GM21515 (cell line): Measurements from ENCODE around the gene BIRC5.

Source experiments
- ATAC-seq: cut with Tn5 transposase; IDR thresholded peaks from one replicate; pipeline ENCODE4 v1.9.1; 2021; ENCODE audit not compliant: unreplicated experiment

BIRC5 gene

GRCh38 chr17:78255029-78255656, 41.1 kb downstream of the BIRC5 start:
- ATAC-seq, result no peak

- ATAC-seq, result no peak
Observed at GRCh38 chr17:78255953-78256706, 42.1 kb downstream of the BIRC5 start.

DNA sequence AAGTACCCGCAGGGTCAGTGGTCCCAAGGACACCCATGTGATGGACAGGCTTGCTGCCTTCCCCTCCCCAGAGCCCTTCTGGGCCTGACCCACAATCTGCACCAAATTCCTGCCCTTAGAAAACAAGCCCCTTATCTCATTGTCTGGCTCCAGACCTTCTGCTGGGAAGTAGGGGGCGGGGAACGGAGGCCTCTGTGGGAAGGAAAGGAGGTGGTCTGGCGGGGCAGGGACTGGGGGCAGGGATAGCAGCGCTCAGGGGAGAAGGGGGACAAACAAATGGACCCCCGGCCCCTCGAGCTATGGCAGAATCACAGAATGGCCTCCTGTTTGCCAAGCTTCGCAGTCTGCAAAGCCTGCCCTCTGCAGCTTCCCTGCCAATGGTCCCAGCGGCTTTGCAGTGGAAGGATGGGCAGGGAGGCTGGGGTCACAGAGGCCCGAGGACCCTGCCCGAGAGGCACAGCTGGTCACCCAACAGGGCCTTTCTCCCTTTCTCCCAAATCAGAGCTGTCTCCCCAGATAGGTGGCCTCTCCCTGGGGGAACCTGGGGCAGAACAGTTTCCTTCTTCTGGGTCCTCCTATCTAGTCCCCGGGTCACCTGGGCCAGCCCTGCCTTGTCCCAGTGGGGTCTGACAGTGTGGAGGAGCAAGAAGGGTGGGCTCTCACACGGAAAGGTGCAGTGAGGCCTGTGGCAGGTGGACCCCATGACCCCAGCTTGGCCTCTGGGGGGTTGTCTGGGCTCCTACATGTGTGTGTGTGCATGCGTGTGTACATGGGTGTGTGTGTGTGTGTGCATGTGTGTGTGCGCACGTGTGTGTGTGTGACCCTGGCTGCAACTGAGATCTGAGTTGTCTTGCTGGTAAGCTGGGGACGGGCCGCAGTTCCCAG, 42.9 kb downstream of the BIRC5 start:
- ATAC-seq, result no peak

DNA sequence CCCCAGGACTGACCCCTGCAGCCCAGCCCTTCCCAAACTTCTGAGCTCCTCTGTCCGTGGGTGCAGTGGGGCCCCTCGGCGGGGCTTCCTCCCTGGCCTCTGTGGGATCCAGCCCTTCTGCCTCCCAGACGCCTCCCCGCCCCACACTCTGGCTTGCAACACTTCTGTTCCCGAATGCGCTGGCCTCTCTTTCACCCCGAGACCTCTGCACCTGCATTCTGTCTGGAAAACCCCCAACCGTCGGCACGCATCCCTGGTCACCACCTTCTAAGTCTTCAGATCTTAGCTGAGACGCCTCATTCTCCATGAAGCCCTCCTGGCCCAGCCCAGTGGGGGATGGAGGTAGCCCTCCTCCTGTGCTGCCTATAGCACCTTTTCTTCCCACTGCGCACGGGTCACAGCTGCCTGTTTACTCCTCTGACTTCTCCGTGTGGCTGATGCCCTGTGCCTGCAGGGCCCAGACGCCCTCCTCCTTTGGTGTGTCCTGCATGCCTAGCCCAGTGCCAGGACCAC, 43.8 kb downstream of the BIRC5 start:
- ATAC-seq, result no peak

DNA sequence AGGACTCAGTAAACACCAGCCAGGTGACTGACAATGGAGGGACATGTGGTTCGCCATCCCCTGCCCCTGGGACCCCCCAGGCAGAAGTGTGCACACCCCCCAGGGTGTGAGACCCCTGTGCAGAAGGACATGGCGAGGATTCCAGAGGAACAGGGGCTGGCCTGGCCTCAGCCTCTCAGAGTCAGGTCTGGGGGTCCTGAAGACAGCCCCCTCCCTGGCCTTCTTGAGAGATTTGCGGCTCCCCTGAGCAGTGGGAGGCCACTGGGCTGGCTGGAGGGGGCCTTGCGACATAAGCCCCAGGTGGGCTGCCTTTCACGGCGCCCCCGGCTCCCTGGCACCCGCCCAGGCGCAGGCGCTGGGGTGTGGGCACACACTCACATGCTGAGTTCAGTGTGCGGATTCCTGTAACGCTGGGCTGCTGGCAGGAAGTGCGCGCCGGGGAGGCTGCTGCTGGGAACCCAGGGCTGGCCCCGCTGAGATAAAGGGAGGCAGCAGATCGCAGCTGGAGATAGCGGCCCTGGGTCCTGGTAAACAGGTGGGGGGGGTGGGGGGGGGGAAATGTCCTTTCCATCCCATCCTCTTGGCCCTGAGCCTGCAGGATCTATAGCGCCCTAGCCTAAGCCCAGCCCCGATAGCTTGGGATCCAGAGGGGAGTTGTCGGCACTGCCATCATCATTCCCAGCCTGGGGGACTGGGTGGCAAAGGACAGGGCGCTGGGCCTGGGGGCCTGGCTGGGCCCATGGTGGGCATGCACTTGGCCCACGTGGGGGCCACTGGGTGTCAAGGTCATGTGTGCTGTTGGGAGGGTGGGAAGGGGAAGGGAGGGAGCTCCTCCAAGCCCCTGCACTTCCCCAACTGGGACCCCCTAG, 44.5 kb downstream of the BIRC5 start:
- ATAC-seq, result no peak

DNA sequence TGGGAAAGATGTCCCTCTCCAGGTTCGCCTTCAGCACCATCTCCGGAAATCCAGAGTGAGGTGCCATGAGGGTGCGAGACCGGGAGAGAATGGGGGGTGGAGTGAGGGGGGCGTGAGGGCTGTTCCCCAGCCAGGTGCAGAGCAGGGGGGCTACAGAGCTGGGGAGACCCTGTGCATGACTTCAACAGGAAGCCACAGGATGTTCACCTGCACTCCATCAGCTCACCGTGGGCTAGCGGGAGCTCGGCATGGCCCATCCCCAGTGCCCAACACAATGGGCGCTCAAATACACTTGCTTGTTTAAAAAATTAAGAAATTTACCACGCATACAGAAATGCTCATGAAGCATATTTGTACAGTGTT, 45.1 kb downstream of the BIRC5 start:
- no peak for ATAC-seq

GRCh38 chr17:78263063-78263735, 49.1 kb downstream of the BIRC5 start:
- ATAC-seq, result no peak

DNA sequence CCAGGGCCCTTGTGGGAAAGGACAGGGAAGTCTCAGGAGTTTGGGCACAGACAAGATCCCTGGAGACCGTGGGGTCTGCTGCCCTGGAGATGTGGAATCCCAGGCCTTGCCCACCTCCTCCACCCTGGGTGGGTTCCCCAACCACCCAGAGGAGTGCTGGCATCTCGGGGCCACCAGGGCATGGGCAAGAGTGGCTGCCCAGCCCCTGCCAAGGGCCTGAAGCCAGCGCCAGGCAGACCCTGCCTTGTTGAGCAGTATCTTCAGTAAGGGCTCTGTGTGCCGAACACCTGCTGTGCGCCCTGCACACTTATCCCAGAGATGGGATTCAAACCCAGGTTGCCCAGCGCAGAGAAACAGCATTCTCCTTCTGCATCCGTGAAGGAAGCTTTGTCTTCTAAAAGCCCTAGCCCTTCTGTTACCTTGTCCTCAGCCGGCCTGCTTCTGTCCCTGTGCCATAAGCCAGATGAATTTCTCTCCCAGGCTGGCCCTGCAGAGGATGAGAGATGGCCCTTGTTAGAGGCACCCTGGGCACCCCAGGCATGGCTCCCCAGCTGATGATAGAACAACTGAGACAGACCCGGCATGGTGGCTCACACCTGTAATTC, 49.8 kb downstream of the BIRC5 start:
- ATAC-seq, result no peak

- no peak for ATAC-seq
Observed at GRCh38 chr17:78264590-78264989, 50.5 kb downstream of the BIRC5 start.

GRCh38 chr17:78265121-78265520, 51.1 kb downstream of the BIRC5 start:
- ATAC-seq, result no peak

- no peak for ATAC-seq
Observed at GRCh38 chr17:78266231-78266631, 52.2 kb downstream of the BIRC5 start.

GRCh38 chr17:78266771-78267170, 52.7 kb downstream of the BIRC5 start:
- ATAC-seq, result no peak

DNA sequence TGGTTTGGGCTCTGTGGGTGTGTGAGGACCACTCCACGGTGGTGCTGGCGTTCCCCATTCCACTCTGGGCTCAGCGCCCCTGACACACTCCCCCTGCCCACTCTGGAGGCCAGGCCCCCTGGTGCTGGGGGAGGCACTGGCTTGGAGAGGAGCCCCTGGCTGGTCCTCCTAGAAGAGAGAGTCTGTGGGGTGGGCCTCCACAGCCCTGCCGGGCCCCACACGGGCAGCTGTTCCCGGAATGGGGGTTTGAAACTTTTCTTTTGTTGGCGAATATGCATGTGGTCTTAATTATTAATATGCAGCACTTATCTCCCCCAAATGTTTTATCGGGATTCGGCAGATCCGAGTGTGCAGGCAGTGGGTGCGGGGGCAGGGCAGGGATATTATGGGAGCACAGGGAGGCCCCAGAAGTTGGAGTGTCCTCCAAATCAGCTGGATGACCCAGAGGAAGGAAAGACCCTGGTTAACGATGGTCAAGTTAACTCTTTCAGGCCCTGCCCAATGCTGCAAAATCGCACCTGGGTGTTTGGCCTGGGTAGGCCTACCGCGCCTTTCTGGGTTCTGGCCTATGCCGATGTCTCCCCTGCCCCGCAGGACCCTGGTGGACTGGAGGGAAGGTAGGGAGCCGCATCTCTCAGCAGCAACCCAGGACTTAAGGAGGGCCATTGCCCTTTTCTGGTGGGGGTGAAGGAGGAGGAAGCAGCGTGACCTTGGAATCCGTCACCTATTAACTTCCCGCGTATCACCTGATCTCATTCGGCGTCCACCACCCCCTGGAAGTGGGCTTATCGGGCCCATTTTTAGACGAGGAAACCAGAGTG, 53.4 kb downstream of the BIRC5 start:
- ATAC-seq, result no peak

GRCh38 chr17:78268191-78268874, 54.3 kb downstream of the BIRC5 start:
- no peak for ATAC-seq

- no peak for ATAC-seq
Observed at GRCh38 chr17:78268951-78269905, 55.2 kb downstream of the BIRC5 start.

GRCh38 chr17:78269955-78270381, 55.9 kb downstream of the BIRC5 start:
- ATAC-seq, result no peak
